Nephron progenitor cell (in vitro differentiated cells): ENCODE results near the gene ATP2A2.
A peak's percentile ranks its signal among the peaks of the same experiment; 100 is the strongest.
"Not testable (repeated sequence)": the region's sequence is repeated elsewhere in the genome, so short reads cannot be mapped to it uniquely, and the experiment has no call there.

Experiments
- DNase-seq: peaks from one replicate; pipeline ENCODE4 v3.0.0; 2021
- H3K27ac Mint-ChIP-seq: 2 replicates; pipeline ENCODE4 v1.8.0; 2021; ENCODE audit warnings: mild to moderate bottlenecking, moderate library complexity, mixed read lengths
- H3K27me3 Mint-ChIP-seq: 2 replicates; pipeline ENCODE4 v1.8.0; 2021; ENCODE audit warnings: mild to moderate bottlenecking, low read depth, mixed read lengths; ENCODE audit not compliant: poor library complexity
- H3K36me3 Mint-ChIP-seq: 2 replicates; pipeline ENCODE4 v1.8.0; 2021; ENCODE audit warnings: low read depth, mixed read lengths
- H3K4me1 Mint-ChIP-seq: 2 replicates; pipeline ENCODE4 v1.8.0; 2021; ENCODE audit warnings: mixed read lengths
- H3K4me3 Mint-ChIP-seq: 2 replicates; pipeline ENCODE4 v1.8.0; 2021; ENCODE audit warnings: mild to moderate bottlenecking, moderate library complexity, mixed read lengths
- H3K9me3 Mint-ChIP-seq: 2 replicates; pipeline ENCODE4 v1.8.0; 2021; ENCODE audit warnings: mild to moderate bottlenecking, moderate library complexity, mixed read lengths
- TF ChIP-seq, protein P1 (sequence below): fragments of 200-600 bp; sonication (generic); IDR thresholded peaks from 2 replicates; pipeline ENCODE4 v1.5.0; 2021; ENCODE audit warnings: antibody characterized with exemption

The ATP2A2 gene

DNA sequence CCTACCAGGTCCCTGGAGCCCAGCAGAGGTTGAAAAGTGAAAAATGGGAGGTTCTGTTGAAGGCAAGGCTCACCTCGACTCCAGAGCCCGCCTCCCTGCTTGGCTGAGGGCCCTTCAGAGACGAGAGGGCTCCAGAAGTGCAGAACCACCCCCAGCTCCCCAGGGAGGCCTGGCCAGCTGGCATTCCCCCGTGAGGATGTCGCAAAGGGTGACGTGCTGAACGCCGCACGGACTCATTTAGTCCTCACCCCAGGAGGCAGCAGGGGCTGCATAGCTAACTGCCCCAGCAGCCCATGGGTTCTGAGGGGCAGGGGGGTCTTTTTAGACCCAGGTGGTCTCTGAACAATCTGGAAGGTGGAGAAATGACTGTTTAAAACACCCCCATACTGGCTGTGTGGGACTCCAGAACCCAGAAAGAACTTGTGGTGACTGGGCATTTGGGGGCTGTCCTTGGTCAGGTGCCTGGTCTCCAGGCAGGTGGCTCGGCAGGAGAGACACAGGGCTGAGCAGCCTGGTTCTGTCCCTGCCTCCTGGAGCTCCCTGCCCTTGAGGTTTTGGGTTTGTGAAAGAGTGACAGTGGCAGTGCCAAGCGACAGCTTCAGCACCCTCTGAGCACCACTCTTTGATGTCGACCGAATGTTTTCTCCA is 90.5 kb downstream of the ATP2A2 start:
- TF ChIP-seq, protein P1, sequence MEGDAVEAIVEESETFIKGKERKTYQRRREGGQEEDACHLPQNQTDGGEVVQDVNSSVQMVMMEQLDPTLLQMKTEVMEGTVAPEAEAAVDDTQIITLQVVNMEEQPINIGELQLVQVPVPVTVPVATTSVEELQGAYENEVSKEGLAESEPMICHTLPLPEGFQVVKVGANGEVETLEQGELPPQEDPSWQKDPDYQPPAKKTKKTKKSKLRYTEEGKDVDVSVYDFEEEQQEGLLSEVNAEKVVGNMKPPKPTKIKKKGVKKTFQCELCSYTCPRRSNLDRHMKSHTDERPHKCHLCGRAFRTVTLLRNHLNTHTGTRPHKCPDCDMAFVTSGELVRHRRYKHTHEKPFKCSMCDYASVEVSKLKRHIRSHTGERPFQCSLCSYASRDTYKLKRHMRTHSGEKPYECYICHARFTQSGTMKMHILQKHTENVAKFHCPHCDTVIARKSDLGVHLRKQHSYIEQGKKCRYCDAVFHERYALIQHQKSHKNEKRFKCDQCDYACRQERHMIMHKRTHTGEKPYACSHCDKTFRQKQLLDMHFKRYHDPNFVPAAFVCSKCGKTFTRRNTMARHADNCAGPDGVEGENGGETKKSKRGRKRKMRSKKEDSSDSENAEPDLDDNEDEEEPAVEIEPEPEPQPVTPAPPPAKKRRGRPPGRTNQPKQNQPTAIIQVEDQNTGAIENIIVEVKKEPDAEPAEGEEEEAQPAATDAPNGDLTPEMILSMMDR = no peak
- Mint-ChIP-seq H3K9me3 (no peaks in the 10 kb centered on the region), H3K4me1 (peaks cover 11% of the 10 kb centered on the region), H3K27me3 (no peaks in the 10 kb centered on the region), H3K4me3 (no peak overlapping the region), H3K27ac (no peak overlapping the region), H3K36me3 (peaks cover 42% of the 10 kb centered on the region)
- no peak for DNase-seq

DNA sequence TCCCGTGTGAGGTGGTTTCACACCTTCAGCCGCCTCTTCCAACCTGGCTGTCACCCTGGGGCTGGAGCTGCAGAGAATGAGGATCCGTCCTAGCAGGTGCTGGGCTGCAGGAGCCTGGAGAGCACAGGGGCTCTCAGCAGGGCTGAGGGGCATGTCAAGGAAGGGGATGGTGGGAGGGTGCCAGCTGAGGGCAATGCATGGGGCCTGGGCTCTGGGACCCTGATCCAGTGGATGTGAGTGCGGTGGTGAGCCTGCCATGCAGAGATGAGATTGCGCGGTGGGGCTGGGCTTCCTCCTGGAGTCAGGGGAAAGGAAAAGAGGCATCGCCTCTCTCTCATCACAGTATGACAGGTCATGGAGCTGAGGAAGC is 91.0 kb downstream of the ATP2A2 start:
- TF ChIP-seq, protein P1 = no peak
- H3K9me3 Mint-ChIP-seq = no peaks in the 10 kb centered on the region
- peaks cover 42% of the 10 kb centered on the region for H3K36me3 Mint-ChIP-seq

DNA sequence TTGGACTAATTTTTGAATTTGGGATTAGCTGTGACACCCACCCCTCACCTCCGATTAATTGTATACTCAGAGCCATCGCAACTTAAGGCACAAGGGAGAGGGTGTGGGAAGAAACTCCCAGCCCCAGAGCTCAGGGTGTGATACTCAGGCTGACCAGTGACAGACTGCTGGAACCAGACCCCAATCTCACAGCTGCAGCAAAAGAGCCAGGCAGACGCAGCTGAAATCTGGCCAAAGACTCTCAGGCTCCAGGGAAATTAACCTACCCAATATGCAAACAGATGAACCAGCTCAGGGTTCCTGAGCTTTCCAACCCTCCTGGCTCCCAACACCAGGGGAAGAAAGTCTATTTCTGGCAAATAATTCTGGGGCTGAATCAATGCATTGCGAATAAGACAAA is 92.0 kb downstream of the ATP2A2 start:
- DNase-seq = no peak
- no peaks in the 10 kb centered on the region for H3K27me3 Mint-ChIP-seq
- TF ChIP-seq, protein P1 = no peak
- no peaks in the 10 kb centered on the region for H3K9me3 Mint-ChIP-seq
- H3K4me1 Mint-ChIP-seq = no peaks in the 10 kb centered on the region
- H3K4me3 Mint-ChIP-seq = no peak overlapping the region
- H3K27ac Mint-ChIP-seq = peak overlapping the region; percentile 25
- peaks cover 51% of the 10 kb centered on the region for H3K36me3 Mint-ChIP-seq

More for the DNA sequence above, 91.0 kb downstream of the ATP2A2 start:
- Mint-ChIP-seq H3K27ac (no peak overlapping the region), H3K4me3 (no peak overlapping the region), H3K27me3 (no peaks in the 10 kb centered on the region), H3K4me1 (peaks cover 6% of the 10 kb centered on the region)
- DNase-seq = no peak

DNA sequence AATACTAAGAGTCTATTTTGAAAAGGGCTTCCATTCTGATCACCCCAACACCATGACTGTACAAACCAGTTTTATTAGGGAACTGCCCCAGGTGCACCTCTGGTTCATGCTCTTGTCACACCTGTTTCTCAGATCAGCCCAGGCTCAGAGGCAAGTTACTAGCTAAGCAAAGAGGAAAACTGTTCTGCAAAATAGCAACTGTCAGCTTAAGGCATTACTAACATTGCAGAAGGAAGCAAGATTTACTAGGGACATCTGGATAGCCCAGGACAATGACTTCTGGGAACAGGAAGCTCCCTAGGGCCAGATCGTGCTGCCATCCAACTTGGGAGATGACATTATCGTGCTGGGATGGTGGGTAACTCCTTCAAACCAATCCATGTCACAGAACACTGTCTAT is 92.4 kb downstream of the ATP2A2 start:
- peaks cover 54% of the 10 kb centered on the region for H3K36me3 Mint-ChIP-seq
- TF ChIP-seq, protein P1 = no peak
- no peaks in the 10 kb centered on the region for H3K4me1 Mint-ChIP-seq
- DNase-seq = no peak
- no peaks in the 10 kb centered on the region for H3K9me3 Mint-ChIP-seq
- H3K27me3 Mint-ChIP-seq = no peaks in the 10 kb centered on the region
- H3K4me3 Mint-ChIP-seq = no peak overlapping the region
- H3K27ac Mint-ChIP-seq = peak overlapping the region; percentile 25

DNA sequence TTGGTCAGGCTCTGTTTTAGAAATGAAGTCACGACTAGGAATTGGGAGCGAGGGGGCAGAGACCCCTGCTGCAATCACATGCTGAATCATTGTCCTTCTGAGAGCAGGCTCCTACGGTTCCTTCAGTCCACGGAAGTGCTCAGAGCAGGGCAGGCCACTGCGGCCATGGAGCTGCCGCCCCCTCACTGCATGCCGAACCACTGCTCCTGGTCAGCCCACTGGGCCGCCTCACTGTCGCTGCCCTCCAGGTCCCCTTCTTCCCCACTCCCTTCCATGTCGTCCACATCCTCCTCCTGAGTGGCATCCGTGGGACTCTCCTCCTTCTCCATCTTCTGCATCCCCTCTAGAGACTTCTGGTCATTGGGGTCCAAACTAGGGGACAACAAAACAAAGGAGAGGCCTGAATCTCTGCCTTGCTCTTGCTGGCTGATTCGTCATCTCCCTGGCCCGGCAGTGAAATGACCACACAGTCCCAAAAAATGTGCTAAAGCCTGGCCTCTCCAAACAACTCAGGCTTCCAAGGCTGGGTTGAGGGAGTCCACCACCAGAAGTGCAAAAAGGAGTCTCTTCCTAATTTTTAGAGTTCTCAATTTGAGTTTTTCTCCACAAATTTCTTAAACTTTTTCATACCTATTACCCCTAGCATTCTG is 93.0 kb downstream of the ATP2A2 start:
- H3K4me1 Mint-ChIP-seq = no peaks in the 10 kb centered on the region
- H3K27me3 Mint-ChIP-seq = no peaks in the 10 kb centered on the region
- TF ChIP-seq, protein P1 = no peak
- DNase-seq = no peak
- peaks cover 61% of the 10 kb centered on the region for H3K36me3 Mint-ChIP-seq
- H3K4me3 Mint-ChIP-seq = no peak overlapping the region
- H3K27ac Mint-ChIP-seq = peak overlapping the region; percentile 45
- no peaks in the 10 kb centered on the region for H3K9me3 Mint-ChIP-seq

DNA sequence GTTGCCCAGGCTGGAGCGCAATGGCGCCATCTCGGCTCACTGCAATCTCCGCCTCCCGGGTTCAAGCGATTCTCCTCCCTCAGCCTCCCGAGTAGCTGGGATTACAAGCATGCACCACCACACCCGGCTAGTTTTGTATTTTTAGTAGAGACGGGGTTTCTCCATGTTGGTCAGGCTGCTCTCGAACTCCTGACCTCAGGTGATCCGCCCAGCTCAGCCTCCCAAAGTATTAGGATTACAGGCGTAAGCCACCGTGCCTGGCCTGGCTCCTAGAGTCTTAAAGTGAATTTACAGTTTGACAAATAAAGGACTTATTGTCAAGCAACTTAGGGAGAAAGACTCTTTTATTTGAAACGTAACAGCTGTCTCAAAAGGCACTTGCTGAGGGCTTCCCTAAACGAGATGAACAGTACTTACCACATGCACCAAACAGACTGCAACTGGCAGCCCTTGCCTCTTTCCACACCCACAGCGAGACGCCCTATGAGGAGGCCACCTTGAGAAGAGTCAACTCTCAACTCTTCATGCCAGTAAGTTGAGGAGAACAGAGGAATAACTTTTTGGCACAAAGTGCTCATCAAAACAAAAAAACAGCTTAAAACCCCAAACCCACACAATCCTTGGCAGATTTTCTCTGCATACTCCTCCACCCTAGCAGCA is 97.2 kb downstream of the ATP2A2 start:
- not testable (repeated sequence) for H3K4me1 Mint-ChIP-seq, H3K27me3 Mint-ChIP-seq, DNase-seq, H3K27ac Mint-ChIP-seq, H3K4me3 Mint-ChIP-seq, H3K9me3 Mint-ChIP-seq
- peaks cover 81% of the 10 kb centered on the region for H3K36me3 Mint-ChIP-seq
